ENCODE measurements around the gene ANO1. TPM values are rescaled to one million over a fixed set of nuclear protein-coding genes. Genes with fewer than 3 reads are reported as not detected.
"Not testable (repeated sequence)": the region's sequence is repeated elsewhere in the genome, so short reads cannot be mapped to it uniquely, and the experiment has no call there.

The ANO1 gene
- total RNA-seq, 3 donors from 2014 or later, result 0.14 to 0.20 (median 0.16) TPM

DNA sequence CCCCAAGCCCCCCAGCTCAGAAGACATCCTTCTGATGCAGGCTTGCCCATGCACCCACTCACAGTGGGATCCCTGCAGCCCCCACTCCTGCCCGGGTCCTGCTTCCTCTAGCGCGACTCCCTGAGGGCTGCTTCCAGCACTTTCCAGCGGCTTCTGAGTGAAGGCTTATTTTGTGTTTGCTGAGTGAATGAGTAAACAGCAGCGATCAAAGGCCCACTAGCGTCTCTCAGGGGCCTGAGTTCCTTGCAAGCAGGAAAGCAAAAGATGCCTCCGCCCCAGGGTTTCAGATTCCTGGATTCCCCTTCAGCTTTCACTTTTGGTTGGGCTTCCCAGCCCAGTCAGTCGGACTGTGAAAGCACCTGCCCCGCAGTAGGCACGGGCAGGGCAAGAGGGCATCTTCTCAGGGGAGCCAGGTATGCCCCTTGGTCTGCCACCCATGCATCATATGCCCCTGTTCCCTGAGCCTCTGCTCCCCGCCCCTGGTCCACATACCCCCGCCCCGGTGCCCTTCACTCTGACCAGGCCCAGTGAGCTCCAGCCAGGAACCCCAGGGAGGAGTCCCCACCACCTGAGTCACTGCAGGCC lies 134.2 kb downstream of the ANO1 start:
- H3K4me3 Mint-ChIP-seq, result no peak overlapping the region
- H3K27me3 Mint-ChIP-seq (ENCODE audit: low read depth), result peaks cover under 1% of the 10 kb centered on the region
- no peak for ATAC-seq
- no peaks in the 10 kb centered on the region for H3K9me3 Mint-ChIP-seq
- peaks cover 23% of the 10 kb centered on the region for H3K4me1 Mint-ChIP-seq (ENCODE audit: low read depth)
- peaks cover 13% of the 10 kb centered on the region for H3K36me3 Mint-ChIP-seq (ENCODE audit: insufficient read depth)
- DNase-seq, result no peak

DNA sequence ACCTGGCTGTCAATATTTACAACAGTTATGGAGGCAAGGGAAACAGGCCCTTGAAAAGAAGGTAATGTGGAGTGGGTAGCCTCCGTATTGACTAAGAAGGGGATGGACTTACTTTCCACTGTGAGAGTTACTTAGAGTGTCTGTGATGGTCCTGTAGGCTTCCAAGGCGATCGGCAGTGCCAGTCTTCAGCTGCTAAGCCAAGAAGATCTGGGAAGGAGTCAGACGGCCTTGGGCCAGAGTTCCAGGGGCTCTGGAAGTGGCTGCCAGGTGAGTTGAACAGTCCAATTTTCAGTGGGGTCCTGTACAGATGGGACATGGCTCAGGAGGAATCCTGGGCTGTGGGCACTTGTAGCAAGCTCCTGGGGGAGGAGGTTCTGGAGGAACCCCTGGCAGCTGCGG lies 139.3 kb downstream of the ANO1 start:
- H3K4me1 Mint-ChIP-seq (ENCODE audit: low read depth); DNase-seq; H3K9me3 Mint-ChIP-seq; ATAC-seq; H3K4me3 Mint-ChIP-seq; H3K36me3 Mint-ChIP-seq (ENCODE audit: insufficient read depth); H3K27me3 Mint-ChIP-seq (ENCODE audit: low read depth): not testable (repeated sequence)

DNA sequence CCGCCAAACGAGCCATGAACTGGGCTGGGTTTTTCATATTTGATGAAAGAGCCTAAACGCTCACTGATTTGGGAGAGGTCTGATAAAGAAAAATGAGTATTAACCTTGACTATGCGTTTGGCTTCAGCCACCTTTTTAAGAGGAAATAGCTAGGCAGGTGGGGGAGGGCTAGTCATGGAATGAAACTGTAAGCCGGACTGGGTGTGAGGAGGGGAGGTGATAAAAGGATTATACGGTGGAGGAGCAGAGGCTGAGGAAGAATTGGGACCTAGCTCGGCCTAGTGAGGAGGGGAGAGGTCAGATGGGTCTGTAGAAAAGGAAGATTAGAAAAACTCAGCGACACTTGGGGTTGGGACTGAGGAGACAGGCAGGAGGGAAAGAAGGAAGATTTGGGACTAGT lies 140.0 kb downstream of the ANO1 start:
- H3K4me1 Mint-ChIP-seq (ENCODE audit: low read depth); H3K4me3 Mint-ChIP-seq; DNase-seq; H3K36me3 Mint-ChIP-seq (ENCODE audit: insufficient read depth); H3K9me3 Mint-ChIP-seq; ATAC-seq; H3K27me3 Mint-ChIP-seq (ENCODE audit: low read depth): not testable (repeated sequence)

DNA sequence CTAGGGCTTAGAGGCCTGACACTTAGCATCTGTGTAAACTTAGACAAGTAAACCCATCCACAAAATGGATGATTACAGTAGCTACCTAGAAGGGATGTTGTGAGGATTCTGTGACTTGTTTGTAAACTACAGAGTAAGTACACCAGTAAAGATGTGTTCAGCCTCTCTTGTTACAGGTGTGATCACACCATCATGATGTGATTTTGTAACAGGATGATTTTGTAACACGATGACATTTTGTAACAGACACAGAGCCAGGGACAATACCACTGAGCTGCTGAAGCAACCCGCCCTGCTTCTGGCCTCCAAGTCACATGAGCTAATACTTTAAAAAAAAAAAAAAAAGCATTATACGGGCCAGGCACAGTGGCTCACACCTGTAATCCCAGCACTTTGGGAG lies 142.0 kb downstream of the ANO1 start:
- Mint-ChIP-seq H3K27me3 (ENCODE audit: low read depth) (peaks cover 9% of the 10 kb centered on the region), H3K9me3 (no peaks in the 10 kb centered on the region), H3K36me3 (ENCODE audit: insufficient read depth) (no peaks in the 10 kb centered on the region), H3K4me1 (ENCODE audit: low read depth) (no peaks in the 10 kb centered on the region), H3K4me3 (no peak overlapping the region)
- ATAC-seq (no peak), DNase-seq (no peak)

- Mint-ChIP-seq H3K4me1 (ENCODE audit: low read depth) (no peaks in the 10 kb centered on the region), H3K9me3 (no peaks in the 10 kb centered on the region), H3K27me3 (ENCODE audit: low read depth) (peaks cover 9% of the 10 kb centered on the region), H3K4me3 (no peak overlapping the region), H3K36me3 (ENCODE audit: insufficient read depth) (no peaks in the 10 kb centered on the region)
- ATAC-seq (no peak), DNase-seq (no peak)
These were observed 142.8 kb downstream of the ANO1 start for GRCh38 chr11:70220920-70221319.

GRCh38 chr11:70225681-70226177 lies 147.6 kb downstream of the ANO1 start:
- DNase-seq (no peak), ATAC-seq (no peak)
- H3K4me3 Mint-ChIP-seq, result no peak overlapping the region
- H3K4me1 Mint-ChIP-seq (ENCODE audit: low read depth), result no peaks in the 10 kb centered on the region
- no peaks in the 10 kb centered on the region for H3K36me3 Mint-ChIP-seq (ENCODE audit: insufficient read depth)
- H3K27me3 Mint-ChIP-seq (ENCODE audit: low read depth), result peaks cover 2% of the 10 kb centered on the region
- H3K9me3 Mint-ChIP-seq, result no peaks in the 10 kb centered on the region

DNA sequence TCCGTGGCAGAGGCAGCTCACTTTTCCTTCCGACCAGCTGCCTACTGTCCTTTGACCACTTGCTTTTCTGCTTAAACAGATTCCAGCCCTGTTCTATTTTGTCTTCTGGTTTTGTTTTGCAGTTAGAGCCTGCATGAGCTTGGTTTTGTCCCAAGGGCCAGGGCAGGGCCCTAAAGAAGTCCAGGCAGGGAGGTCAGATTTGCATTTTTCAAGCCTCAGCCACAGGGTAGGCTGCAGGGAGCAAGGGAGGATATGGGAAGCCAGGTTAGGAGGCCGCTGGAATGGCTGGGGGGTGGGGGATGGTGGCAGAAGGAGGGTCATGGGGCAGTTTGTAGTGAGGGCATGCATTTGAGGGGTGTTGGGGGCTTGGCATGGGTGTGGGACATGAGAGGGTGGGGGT lies 148.1 kb downstream of the ANO1 start:
- H3K4me1 Mint-ChIP-seq (ENCODE audit: low read depth), result no peaks in the 10 kb centered on the region
- ATAC-seq, result no peak

DNA sequence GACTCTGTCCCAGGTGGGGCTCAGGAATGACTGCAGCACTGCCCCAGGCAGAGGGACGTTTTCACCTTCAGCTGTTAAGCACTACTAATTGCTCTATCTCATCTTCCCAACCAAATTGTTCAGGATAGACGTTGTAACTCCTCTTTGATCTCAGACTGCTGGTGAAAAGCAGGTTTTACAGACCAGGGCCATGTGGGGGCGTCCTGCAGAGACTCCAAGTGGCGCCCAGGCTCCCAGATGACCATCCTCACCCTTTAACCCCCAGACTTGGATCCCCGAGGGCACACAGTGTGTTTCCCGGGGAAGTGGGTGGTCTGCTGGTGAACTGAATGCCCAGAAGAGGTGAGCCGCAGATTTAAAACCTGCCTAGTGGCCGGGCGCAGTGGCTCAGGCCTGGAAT lies 148.8 kb downstream of the ANO1 start:
- no peak for ATAC-seq
- DNase-seq, result no peak
- H3K27me3 Mint-ChIP-seq (ENCODE audit: low read depth), result peaks cover 2% of the 10 kb centered on the region
- H3K4me1 Mint-ChIP-seq (ENCODE audit: low read depth), result no peaks in the 10 kb centered on the region
- no peaks in the 10 kb centered on the region for H3K9me3 Mint-ChIP-seq
- no peaks in the 10 kb centered on the region for H3K36me3 Mint-ChIP-seq (ENCODE audit: insufficient read depth)
- H3K4me3 Mint-ChIP-seq, result no peak overlapping the region

More for the DNA sequence above, 148.1 kb downstream of the ANO1 start:
- H3K36me3 Mint-ChIP-seq (ENCODE audit: insufficient read depth), result no peaks in the 10 kb centered on the region
- H3K4me3 Mint-ChIP-seq, result no peak overlapping the region
- H3K9me3 Mint-ChIP-seq, result no peaks in the 10 kb centered on the region
- no peak for DNase-seq
- H3K27me3 Mint-ChIP-seq (ENCODE audit: low read depth), result peaks cover 2% of the 10 kb centered on the region

DNA sequence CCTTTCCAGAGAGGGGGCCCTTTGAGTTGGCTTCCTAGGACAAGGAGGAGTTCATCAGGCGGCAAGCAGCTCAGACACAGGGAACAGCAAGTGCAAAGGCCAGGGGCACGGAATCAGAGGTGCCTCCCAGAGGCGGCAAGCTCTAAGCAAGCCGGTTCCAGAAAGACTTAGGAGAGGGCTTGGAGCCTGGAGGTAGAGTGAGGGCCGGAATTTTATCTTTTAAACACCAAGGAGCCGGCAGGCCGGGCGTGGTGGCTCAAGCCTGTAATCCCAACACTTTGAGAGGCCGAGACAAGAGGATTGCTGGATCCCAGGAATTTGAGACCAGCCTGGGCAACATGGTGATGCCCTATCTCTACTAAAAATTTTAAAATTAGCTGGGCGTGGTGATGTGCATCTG lies 151.6 kb downstream of the ANO1 start:
- Mint-ChIP-seq H3K4me1 (ENCODE audit: low read depth) (no peaks in the 10 kb centered on the region), H3K4me3 (no peak overlapping the region), H3K9me3 (no peaks in the 10 kb centered on the region), H3K36me3 (ENCODE audit: insufficient read depth) (no peaks in the 10 kb centered on the region), H3K27me3 (ENCODE audit: low read depth) (peaks cover 8% of the 10 kb centered on the region)
- DNase-seq (no peak), ATAC-seq (no peak)

DNA sequence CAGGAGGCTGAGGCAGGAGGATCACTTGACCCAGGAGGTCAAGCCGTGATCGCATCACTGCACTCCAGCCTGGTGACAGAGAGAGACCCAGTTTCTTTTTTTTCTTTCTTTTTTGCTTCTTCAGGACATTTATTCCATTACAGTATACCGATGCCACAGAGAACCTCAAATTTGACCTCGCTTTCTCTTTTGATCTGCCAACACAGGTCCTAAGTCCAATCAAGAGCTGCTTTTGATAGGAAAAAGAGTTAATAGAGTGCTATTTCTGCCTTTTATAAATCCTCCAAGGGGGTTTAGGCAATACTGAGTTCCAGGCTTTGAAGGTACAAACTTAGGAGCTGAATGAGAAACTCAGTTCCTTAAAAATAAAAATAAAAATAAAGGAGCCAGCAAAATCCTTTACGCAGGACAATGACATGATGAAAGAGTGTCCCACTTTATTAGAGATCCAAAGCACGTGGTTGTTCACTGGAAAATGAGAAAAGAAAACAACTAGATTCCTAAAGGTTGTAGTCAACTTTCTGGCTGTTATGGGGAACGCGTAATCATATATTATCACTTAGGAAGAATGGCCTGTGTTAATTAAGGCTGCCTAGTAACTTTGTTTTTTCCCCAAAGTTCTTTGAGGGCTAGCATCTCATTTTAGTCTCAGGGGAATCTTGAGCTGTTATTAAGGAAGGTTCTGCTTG lies 152.2 kb downstream of the ANO1 start:
- DNase-seq (no peak), ATAC-seq (no peak)
- H3K27me3 Mint-ChIP-seq (ENCODE audit: low read depth), result peaks cover 8% of the 10 kb centered on the region
- H3K4me3 Mint-ChIP-seq, result no peak overlapping the region
- H3K4me1 Mint-ChIP-seq (ENCODE audit: low read depth), result no peaks in the 10 kb centered on the region
- H3K9me3 Mint-ChIP-seq, result no peaks in the 10 kb centered on the region
- H3K36me3 Mint-ChIP-seq (ENCODE audit: insufficient read depth), result no peaks in the 10 kb centered on the region

DNA sequence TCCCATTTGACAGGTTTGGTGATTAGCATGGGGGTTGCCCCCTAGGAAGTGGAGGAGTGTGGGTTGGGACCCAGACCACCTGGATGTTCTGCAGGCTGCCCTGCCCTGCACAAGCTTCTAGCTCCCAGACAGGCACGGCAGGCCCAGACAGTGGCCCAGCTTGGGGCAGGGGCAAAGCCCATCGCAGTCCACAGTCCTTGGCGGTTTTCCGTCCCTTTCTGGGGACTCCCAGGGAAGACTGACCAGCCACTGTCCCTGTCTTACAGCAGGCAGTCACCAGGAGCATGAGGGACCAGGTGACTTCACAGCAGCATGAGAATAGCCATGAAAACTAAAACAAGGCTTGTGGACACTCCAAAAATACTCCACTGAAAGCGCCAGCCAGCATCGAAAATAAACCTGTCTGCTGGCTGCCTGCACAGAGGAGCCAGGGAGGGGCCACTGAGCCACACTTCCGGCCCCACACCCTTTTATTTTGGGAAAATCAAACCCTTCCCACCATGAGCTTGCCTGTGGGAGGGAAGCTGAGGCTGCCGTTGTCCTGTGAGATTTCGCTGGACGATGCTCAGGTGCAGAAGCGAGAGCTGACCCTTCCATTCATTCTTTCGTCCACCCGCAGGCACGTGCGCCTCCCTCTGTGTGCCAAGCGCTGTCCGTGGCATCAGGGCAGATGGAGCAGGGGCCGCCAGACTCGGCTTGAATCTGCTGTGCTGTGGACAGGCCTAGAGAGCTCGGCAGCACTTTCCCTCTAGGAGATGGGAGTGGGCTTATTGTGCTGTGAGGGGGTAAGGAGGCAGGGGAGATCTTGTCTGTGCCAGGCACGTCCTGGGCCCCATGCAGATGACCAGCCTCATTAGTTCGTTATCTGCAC lies 153.0 kb downstream of the ANO1 start:
- no peak for ATAC-seq
- peaks cover 8% of the 10 kb centered on the region for H3K27me3 Mint-ChIP-seq (ENCODE audit: low read depth)
- no peaks in the 10 kb centered on the region for H3K4me1 Mint-ChIP-seq (ENCODE audit: low read depth)
- no peak for DNase-seq
- H3K4me3 Mint-ChIP-seq, result no peak overlapping the region
- no peaks in the 10 kb centered on the region for H3K36me3 Mint-ChIP-seq (ENCODE audit: insufficient read depth)
- no peaks in the 10 kb centered on the region for H3K9me3 Mint-ChIP-seq

GRCh38 chr11:70233034-70233433 lies 154.9 kb downstream of the ANO1 start:
- H3K27me3 Mint-ChIP-seq (ENCODE audit: low read depth), result peaks cover 6% of the 10 kb centered on the region
- no peak for DNase-seq
- H3K9me3 Mint-ChIP-seq, result no peaks in the 10 kb centered on the region
- no peak for ATAC-seq
- no peaks in the 10 kb centered on the region for H3K4me1 Mint-ChIP-seq (ENCODE audit: low read depth)
- no peak overlapping the region for H3K4me3 Mint-ChIP-seq
- no peaks in the 10 kb centered on the region for H3K36me3 Mint-ChIP-seq (ENCODE audit: insufficient read depth)

GRCh38 chr11:70233511-70233934 lies 155.4 kb downstream of the ANO1 start:
- Mint-ChIP-seq H3K36me3 (ENCODE audit: insufficient read depth) (no peaks in the 10 kb centered on the region), H3K9me3 (no peaks in the 10 kb centered on the region), H3K4me3 (no peak overlapping the region), H3K27me3 (ENCODE audit: low read depth) (peaks cover 6% of the 10 kb centered on the region), H3K4me1 (ENCODE audit: low read depth) (no peaks in the 10 kb centered on the region)
- ATAC-seq (peak; percentile 18 to 21), DNase-seq (no peak)

- no peaks in the 10 kb centered on the region for H3K9me3 Mint-ChIP-seq
- DNase-seq, result no peak
These were observed 155.8 kb downstream of the ANO1 start for GRCh38 chr11:70233962-70234361.

More at GRCh38 chr11:70233962-70234361, 155.8 kb downstream of the ANO1 start:
- no peak overlapping the region for H3K4me3 Mint-ChIP-seq
- peaks cover 6% of the 10 kb centered on the region for H3K27me3 Mint-ChIP-seq (ENCODE audit: low read depth)
- H3K36me3 Mint-ChIP-seq (ENCODE audit: insufficient read depth), result no peaks in the 10 kb centered on the region
- ATAC-seq, result no peak
- no peaks in the 10 kb centered on the region for H3K4me1 Mint-ChIP-seq (ENCODE audit: low read depth)
